ENCODE data around the gene XRN1. TPM values are rescaled to one million over a fixed set of nuclear protein-coding genes. Genes with fewer than 3 reads are reported as not detected.
"Not testable (repeated sequence)": the region's sequence is repeated elsewhere in the genome, so short reads cannot be mapped to it uniquely, and the experiment has no call there.

The XRN1 gene
- total and polyA plus RNA-seq, 10 donors, result 5.3 to 87.5 (median 76.9) TPM

GRCh38 chr3:142310439-142310838 is 137.4 kb downstream of the XRN1 start:
- intact Hi-C loops (cut with DNase I; ENCODE audit: low total_unique reads), result no loop called here
- 93 to 100% (median 98%) methylated on average over 1 of the region's 1 CpG for WGBS, 5 donors

GRCh38 chr3:142302847-142303246 is 145.0 kb downstream of the XRN1 start:
- DNase-seq; intact Hi-C loops (cut with DNase I; ENCODE audit: low total_unique reads); H3K4me1 ChIP-seq; H3K4me3 ChIP-seq; H3K27ac ChIP-seq; H3K27me3 ChIP-seq (replicated peaks in 1 of 7): not testable (repeated sequence)
- Histone ChIP-seq H3K36me3 (peaks cover 0 to 42% (median 11%) of the 10 kb centered on the region in 6 donors), H3K9me3 (peaks cover 0 to 42% (median 35%) of the 10 kb centered on the region in 8 donors)
- 91 to 96% (median 96%) methylated on average over 3 of the region's 3 CpGs for WGBS, 5 donors

More at GRCh38 chr3:142310439-142310838, 137.4 kb downstream of the XRN1 start:
- Histone ChIP-seq H3K27me3 (replicated peaks in 1 of 7) (no peaks in the 10 kb centered on the region), H3K4me3 (no peak overlapping the region), H3K27ac (no peak overlapping the region), H3K4me1 (no peaks in the 10 kb centered on the region), H3K36me3 (peaks cover 0 to 98% (median 52%) of the 10 kb centered on the region in 6 donors), H3K9me3 (peaks cover 0 to 6% (median 1%) of the 10 kb centered on the region in 8 donors)
- TF ChIP-seq CTCF (IDR thresholded peaks at IDR 0.05 in 8 of 11, conservative IDR thresholded peaks at IDR 0.05 in 3 of 11) (no peak), POLR2AphosphoS5 (IDR thresholded peaks at IDR 0.05) (no peak), POLR2A (IDR thresholded peaks at IDR 0.05) (no peak)
- no peak for DNase-seq

GRCh38 chr3:142298626-142299025 is 149.2 kb downstream of the XRN1 start:
- Histone ChIP-seq H3K27me3 (replicated peaks in 1 of 7) (no peaks in the 10 kb centered on the region), H3K36me3 (peaks cover 0 to 2% (median 0%) of the 10 kb centered on the region in 6 donors), H3K4me1 (no peaks in the 10 kb centered on the region), H3K4me3 (no peak overlapping the region), H3K27ac (no peak overlapping the region), H3K9me3 (peaks cover 0 to 20% (median 16%) of the 10 kb centered on the region in 8 donors)
- WGBS, 5 donors, result 62 to 93% (median 90%) methylated on average over 2 of the region's 2 CpGs
- intact Hi-C loops (cut with DNase I; ENCODE audit: low total_unique reads), result no loop called here
- no peak for DNase-seq
- TF ChIP-seq CTCF (IDR thresholded peaks at IDR 0.05 in 8 of 11, conservative IDR thresholded peaks at IDR 0.05 in 3 of 11) (no peak), POLR2AphosphoS5 (IDR thresholded peaks at IDR 0.05) (no peak)

- 84 to 96% (median 93%) methylated on average over 1 of the region's 1 CpG for WGBS, 5 donors
- Histone ChIP-seq H3K27me3 (replicated peaks in 1 of 7) (no peaks in the 10 kb centered on the region), H3K9me3 (no peaks in the 10 kb centered on the region), H3K36me3 (no peaks in the 10 kb centered on the region), H3K4me3 (no peak overlapping the region), H3K4me1 (no peaks in the 10 kb centered on the region), H3K27ac (no peak overlapping the region)
- DNase-seq, result no peak
- intact Hi-C loops (cut with DNase I; ENCODE audit: low total_unique reads), result no loop called here
- TF ChIP-seq CTCF (IDR thresholded peaks at IDR 0.05 in 8 of 11, conservative IDR thresholded peaks at IDR 0.05 in 3 of 11), result no peak
- TF ChIP-seq POLR2AphosphoS5 (IDR thresholded peaks at IDR 0.05), result no peak
- TF ChIP-seq POLR2A (IDR thresholded peaks at IDR 0.05), result no peak
Observed at GRCh38 chr3:142296507-142296906, 151.3 kb downstream of the XRN1 start.

Measured in spleen (tissue), 11 donors.